DMS 273 treated with DMSO at 0.1 percent for 48 hours (cell line): Measurements from ENCODE around the gene GTPBP2.
"Not testable (repeated sequence)": the region's sequence is repeated elsewhere in the genome, so short reads cannot be mapped to it uniquely, and the experiment has no call there.

Experiments
- DNase-seq: peaks from one replicate; lab custom pipeline; 2025; lab: John Stamatoyannopoulos, UW

Gene GTPBP2

GRCh38 chr6:43657221-43657802 is 28.2 kb upstream of the GTPBP2 start:
- no peak for DNase-seq

- DNase-seq: not testable (repeated sequence)
Measured at GRCh38 chr6:43652822-43653221, 23.8 kb upstream of the GTPBP2 start.

- DNase-seq: no peak
Measured at GRCh38 chr6:43648248-43648647, 19.2 kb upstream of the GTPBP2 start.

- no peak for DNase-seq
Measured at GRCh38 chr6:43647613-43648012, 18.5 kb upstream of the GTPBP2 start.

- no peak for DNase-seq
Measured at GRCh38 chr6:43645613-43645964, 16.5 kb upstream of the GTPBP2 start.

GRCh38 chr6:43644940-43645612 is 16.0 kb upstream of the GTPBP2 start, which contains the start of gene RSPH9:
RSPH9 (plus strand) TSS chr6:43645036; CDS start chr6:43645099, 63 bp downstream.
- no peak for DNase-seq

GRCh38 chr6:43639984-43640800 is 11.1 kb upstream of the GTPBP2 start:
- DNase-seq: no peak

- no peak for DNase-seq
Measured at GRCh38 chr6:43636308-43636659, 7.2 kb upstream of the GTPBP2 start.

- DNase-seq: peak; percentile 67
Measured at GRCh38 chr6:43635387-43636307, 6.6 kb upstream of the GTPBP2 start, which contains the start of gene MAD2L1BP. MAD2L1BP (plus strand) TSS chr6:43635840; CDS start chr6:43635876, 36 bp downstream.

GRCh38 chr6:43634702-43635303 is 5.7 kb upstream of the GTPBP2 start:
- DNase-seq: peak; percentile 85

GRCh38 chr6:43633002-43633401 is 3.9 kb upstream of the GTPBP2 start:
- not testable (repeated sequence) for DNase-seq

- no peak for DNase-seq
Measured at GRCh38 chr6:43630980-43631619, 2.0 kb upstream of the GTPBP2 start.

GRCh38 chr6:43629505-43630300 is 639 bp upstream of the GTPBP2 start:
- peak; percentile 95 for DNase-seq

GRCh38 chr6:43628393-43629103 is 516 bp downstream of the GTPBP2 start:
- DNase-seq: no peak

GRCh38 chr6:43627008-43627825 is 1.8 kb downstream of the GTPBP2 start:
- no peak for DNase-seq

- DNase-seq: no peak
Measured at GRCh38 chr6:43625393-43625992, 3.6 kb downstream of the GTPBP2 start.

- DNase-seq: no peak
Measured at GRCh38 chr6:43624786-43625288, 4.2 kb downstream of the GTPBP2 start.
